Omental fat pad (tissue), 4 donors: Measurements from ENCODE around the gene IRF7. TPM values are rescaled to one million over a fixed set of nuclear protein-coding genes. Genes with fewer than 3 reads are reported as not detected.

Experiments
- ATAC-seq: fragments of 150-250 bp; one replicate; pipeline ENCODE4 v1.9.1; 2016; ENCODE audit warnings: mild to moderate bottlenecking, moderate library complexity; ENCODE audit not compliant: low FRiP score
- DNase-seq: peaks from one replicate; pipeline ENCODE4 v3.0.0-alpha.2; 2019; ENCODE audit warnings: low spot score
- total RNA-seq, 4 donors: library from RNA; depleted of rRNA; stranded (reverse); fragments of >200 nt; gene quantifications; one replicate each; pipeline ENCODE4 v1.1.0, GENCODE V29; 2016
- TF ChIP-seq, protein P1 (sequence below), 3 donors: fragments of 450-650 bp; IDR thresholded peaks; one replicate each; pipeline ENCODE4 v1.5.1; 2016 to 2017; ENCODE audit warnings: antibody characterized with exemption in 3 of 3, mild to moderate bottlenecking in 3 of 3, moderate library complexity in 2 of 3

IRF7 gene
- total RNA-seq, 4 donors from 2014 or later = 15.4 to 56.8 (median 35.6) TPM

DNA sequence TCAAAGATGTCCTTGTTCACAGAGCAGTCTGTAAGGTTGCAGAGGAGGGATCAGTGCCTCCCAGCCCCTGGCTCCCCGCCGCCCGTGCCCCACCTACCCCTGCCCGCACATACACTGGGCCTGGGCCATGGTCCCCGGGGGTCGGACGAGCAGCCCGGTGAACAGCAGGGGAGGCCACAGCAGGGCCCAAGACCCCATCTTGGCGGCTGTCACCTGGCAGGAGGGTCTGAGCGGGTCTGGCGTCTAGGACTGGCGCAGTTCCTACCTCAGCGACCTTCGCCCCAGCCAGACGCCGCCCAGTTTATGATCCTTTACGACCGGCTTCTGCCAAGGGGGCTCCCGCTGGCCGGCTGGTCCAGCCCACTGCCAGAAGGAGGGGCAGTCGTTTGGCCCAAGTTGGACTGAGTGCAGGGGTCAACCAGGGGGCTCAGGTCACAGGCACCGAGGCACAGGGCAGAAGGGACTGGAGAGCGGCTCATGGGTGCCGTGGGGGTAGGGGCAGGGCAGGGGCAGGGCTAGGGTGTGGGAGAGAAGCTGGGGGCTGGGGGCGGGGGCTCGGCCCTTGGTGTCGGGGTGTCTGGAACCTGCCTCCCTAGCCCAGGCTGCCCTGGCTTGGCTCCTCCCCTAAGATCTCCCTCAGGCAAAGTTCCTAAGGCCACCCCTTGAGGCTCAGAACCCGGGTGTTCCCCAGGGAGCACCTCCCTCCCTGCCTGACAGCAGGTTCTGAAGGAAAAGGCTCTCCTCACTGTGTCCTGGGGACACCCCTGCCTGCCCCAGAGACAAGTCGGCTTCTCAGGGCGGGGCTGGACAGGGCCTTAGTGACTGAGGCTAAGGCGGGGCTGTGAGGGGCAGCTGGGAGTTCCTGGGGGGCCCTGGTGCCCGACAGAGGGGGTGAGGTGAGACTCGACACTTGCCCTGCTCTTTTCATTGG lies 9.2 kb upstream of the IRF7 start, which contains the start of gene CDHR5:
Gene CDHR5, minus strand, starts transcription at position 251 of the 931 bp plus-strand sequence. Its CDS starts 53 bp downstream, at position 198.
- ATAC-seq = no peak
- no peak for DNase-seq
- TF ChIP-seq, protein P1, sequence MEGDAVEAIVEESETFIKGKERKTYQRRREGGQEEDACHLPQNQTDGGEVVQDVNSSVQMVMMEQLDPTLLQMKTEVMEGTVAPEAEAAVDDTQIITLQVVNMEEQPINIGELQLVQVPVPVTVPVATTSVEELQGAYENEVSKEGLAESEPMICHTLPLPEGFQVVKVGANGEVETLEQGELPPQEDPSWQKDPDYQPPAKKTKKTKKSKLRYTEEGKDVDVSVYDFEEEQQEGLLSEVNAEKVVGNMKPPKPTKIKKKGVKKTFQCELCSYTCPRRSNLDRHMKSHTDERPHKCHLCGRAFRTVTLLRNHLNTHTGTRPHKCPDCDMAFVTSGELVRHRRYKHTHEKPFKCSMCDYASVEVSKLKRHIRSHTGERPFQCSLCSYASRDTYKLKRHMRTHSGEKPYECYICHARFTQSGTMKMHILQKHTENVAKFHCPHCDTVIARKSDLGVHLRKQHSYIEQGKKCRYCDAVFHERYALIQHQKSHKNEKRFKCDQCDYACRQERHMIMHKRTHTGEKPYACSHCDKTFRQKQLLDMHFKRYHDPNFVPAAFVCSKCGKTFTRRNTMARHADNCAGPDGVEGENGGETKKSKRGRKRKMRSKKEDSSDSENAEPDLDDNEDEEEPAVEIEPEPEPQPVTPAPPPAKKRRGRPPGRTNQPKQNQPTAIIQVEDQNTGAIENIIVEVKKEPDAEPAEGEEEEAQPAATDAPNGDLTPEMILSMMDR (IDR thresholded peaks at IDR 0.05) = no peak

DNA sequence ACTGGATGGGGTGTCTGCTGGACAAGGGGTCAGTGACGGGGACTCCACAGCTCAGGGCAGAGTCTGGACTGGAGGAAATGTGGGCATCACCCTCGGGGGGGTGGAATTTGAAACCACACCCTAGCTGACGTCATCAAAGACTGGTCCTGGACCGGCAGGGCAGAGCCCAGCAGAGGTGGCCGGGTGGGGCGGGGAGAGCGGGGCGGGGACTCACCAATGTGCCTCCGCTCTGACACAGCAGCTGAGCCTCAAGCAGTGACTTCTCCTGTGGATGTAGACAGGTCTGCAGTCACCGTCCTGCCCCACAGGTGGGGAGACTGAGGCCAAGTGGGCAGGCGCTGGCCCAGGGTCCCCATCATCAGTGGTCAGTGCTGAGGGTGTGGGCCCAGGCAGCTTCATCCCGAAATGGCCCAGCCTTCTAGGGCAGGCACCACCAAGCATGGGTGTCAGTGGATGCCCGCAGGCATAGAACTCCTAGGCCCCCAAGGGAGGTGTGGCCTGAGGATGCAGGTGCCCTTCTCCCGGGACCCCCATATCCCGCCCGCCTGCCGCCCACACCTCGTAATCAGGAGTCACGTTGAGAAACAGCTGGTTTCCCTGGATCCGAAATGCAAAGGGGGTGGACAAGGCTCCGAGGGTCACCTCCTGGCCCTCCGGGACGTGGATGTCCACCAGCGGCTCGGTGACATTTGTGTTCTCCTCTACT lies 8.4 kb upstream of the IRF7 start:
- no peak for DNase-seq
- no peak for ATAC-seq
- TF ChIP-seq, protein P1 (IDR thresholded peaks at IDR 0.05) = no peak

DNA sequence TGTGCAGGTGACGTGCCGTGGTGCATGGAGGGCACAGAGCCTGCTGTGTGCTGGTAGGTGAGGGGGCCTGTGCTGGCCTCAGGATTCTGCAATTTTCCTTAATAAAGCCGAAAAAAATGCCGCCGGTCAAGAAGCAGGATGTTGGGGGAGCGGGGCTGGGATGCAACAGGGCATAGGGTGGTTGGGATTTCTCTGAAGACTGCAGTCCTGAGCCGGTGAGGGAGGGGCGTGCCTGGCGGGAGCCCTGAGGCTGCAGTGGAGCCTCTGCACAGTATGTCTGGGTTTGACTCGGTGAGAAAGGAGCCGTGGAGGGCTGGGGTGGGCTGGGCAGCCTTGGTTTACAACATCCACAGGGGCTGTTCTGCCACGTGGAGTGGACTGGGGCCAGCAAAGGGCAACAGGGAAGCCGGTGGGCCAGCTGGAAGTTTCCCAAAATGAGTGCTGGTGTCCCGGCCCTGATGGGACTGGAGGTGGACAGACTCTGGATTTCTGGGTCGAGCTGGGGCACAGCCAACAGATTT lies 7.7 kb upstream of the IRF7 start:
- DNase-seq (no peak), ATAC-seq (no peak)
- TF ChIP-seq, protein P1 (IDR thresholded peaks at IDR 0.05) = no peak

DNA sequence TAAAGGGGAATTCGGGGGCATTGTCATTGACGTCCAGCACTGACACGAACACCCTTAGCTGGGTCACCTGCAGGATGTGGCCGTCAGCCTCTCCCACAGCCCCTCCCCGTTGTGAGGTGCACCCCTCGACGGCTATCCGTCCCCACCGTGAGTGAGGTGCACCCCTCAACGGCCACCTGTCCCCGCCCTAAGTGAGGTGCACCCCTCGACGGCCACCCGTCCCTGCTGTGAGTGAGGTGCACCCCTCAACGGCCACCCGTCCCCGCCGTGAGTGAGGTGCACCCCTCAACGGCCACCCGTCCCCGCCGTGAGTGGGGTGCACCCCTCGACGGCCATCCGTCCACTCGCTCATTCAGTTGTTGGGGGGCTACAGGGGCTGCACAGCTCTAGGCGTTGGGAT lies 6.1 kb upstream of the IRF7 start:
- ATAC-seq (no peak), DNase-seq (no peak)
- TF ChIP-seq, protein P1 (IDR thresholded peaks at IDR 0.05) = no peak

DNA sequence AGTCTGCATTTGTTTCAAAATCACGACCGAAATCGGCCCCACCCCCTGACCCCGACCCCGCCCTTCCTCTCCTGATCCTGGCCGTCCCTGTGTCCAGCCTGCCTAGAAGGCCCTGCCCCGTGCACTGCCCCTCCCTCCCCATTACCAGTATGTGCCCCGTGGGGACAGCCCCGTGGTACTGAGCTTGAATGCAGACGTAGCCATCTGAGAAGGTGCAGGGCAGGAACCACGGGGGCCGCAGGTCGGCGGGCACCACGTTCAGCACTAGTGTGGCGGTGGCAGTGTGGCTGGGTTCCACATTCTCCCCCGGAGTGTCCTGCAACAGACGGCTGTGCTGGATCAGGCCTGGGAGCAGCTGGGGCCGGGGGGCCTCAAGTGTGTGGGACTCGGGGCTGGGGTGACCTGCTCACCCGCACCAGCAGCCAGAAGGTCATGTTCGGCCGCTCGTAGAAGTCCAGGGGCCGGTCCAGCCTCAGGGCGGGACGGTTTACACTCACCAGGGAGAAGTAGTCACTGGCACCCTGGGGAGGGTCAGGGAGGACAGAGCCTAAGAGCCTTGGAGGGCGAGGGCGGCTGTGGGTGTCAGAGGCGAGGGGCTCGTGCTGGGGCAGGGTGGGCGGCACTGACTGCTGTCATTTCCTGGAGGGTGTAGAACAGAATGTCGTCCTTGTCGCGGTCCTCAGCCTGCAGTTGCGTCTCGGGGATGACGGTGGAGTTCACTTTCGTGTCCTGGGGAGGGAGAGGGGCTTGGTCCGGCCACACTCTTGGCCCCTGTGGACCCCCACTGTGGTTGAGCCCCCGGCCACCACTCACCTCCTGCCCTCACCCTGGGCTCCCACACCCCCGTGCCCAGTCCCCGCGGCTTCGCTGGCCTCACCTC lies 5.4 kb upstream of the IRF7 start:
- ATAC-seq (no peak), DNase-seq (no peak)
- TF ChIP-seq, protein P1 (IDR thresholded peaks at IDR 0.05) = no peak

DNA sequence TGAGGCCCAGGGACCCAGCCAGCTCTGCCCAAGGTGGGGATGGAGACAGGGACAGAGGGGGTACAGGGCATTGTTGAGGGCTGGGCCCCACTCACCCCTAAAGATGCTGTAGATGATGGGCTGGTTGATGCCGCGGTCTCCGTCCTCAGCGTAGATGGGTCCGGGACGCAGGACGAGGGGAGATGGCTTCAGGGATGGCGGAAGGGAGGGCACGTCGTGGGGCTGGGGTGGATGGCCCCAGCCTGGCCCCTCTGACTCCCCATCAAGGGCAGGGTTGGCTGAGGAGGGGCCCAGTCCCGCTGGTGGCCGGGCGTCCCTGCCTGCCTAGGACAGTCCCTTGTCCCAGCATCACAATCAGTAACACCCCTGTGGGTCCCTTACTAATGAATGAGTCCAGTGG lies 4.5 kb upstream of the IRF7 start:
- TF ChIP-seq, protein P1 (IDR thresholded peaks at IDR 0.05) = no peak
- no peak for ATAC-seq
- no peak for DNase-seq
